CD14-positive monocyte (primary cell): Measurements from ENCODE around the gene TMPRSS11F. TPM values are rescaled to one million over a fixed set of nuclear protein-coding genes. Genes with fewer than 3 reads are reported as not detected.

ENCODE experiments used
- DNase-seq, 3 donors: peaks; one replicate each; pipeline ENCODE4 v3.0.0-alpha.2; 2011 to 2022
- H2AFZ ChIP-seq: 2 replicates; pipeline ENCODE4 v1.6.0; 2012; ENCODE audit warnings: mild to moderate bottlenecking, low read depth, low read length, inconsistent platforms; ENCODE audit not compliant: insufficient read depth, poor library complexity, severe bottlenecking
- H3K27ac ChIP-seq, 2 donors: 1 replicate in 1 of 2; 2 replicates in 1 of 2; pipeline ENCODE4 v1.5.1; 2012 to 2013; ENCODE audit warnings: low read length in 2 of 2, control low read depth in 1 of 2, inconsistent platforms in 1 of 2, low read depth in 1 of 2, mild to moderate bottlenecking in 1 of 2
- H3K27me3 ChIP-seq, 2 donors: one replicate each; pipeline versions ENCODE4 v1.6.0 to v1.6.1; 2011 to 2013; ENCODE audit warnings: low read length in 2 of 2; ENCODE audit not compliant: control insufficient read depth in 2 of 2, insufficient read depth in 2 of 2
- H3K36me3 ChIP-seq, 2 donors: replicated peaks in 1 of 2; 1 replicate in 1 of 2; 2 replicates in 1 of 2; pipeline versions ENCODE4 v1.5.1 to v1.6.1; 2012 to 2013; ENCODE audit warnings: low read length in 2 of 2, control low read depth in 1 of 2, inconsistent platforms in 1 of 2, mild to moderate bottlenecking in 1 of 2; ENCODE audit not compliant: insufficient read depth in 2 of 2, control insufficient read depth in 1 of 2
- H3K4me1 ChIP-seq, 2 donors: 1 replicate in 1 of 2; 2 replicates in 1 of 2; pipeline versions ENCODE4 v1.5.1 to v1.6.1; 2012 to 2013; ENCODE audit warnings: low read length in 2 of 2, control low read depth in 1 of 2, inconsistent platforms in 1 of 2, mild to moderate bottlenecking in 1 of 2, moderate library complexity in 1 of 2; ENCODE audit not compliant: insufficient read depth in 2 of 2, control insufficient read depth in 1 of 2
- H3K4me2 ChIP-seq: replicated peaks from 2 replicates; pipeline ENCODE3; 2012; ENCODE audit warnings: low read length, moderate library complexity, mild to moderate bottlenecking; ENCODE audit not compliant: poor library complexity, severe bottlenecking; ENCODE audit errors: extremely low read depth
- H3K4me3 ChIP-seq, 3 experiments: fragments of 200-600 bp in 1 of 3; sonication (generic) in 1 of 3; replicated peaks in 1 of 3; 1 replicate in 2 of 3; 2 replicates in 1 of 3; pipeline ENCODE4 v1.5.1; 2011 to 2013; ENCODE audit warnings: low read length in 3 of 3, mild to moderate bottlenecking in 3 of 3, control low read depth in 2 of 3, low read depth in 2 of 3, inconsistent platforms in 1 of 3, moderate library complexity in 1 of 3
- H3K79me2 ChIP-seq: 2 replicates; pipeline ENCODE4 v1.6.0; 2012; ENCODE audit warnings: mild to moderate bottlenecking, control low read depth, inconsistent platforms, low read length, moderate library complexity; ENCODE audit not compliant: insufficient read depth
- H3K9ac ChIP-seq: 2 replicates; pipeline ENCODE4 v1.6.0; 2017; ENCODE audit warnings: low read length, mild to moderate bottlenecking; ENCODE audit not compliant: insufficient read depth, poor library complexity, severe bottlenecking
- H3K9me3 ChIP-seq, 2 donors: replicated peaks in 1 of 2; 1 replicate in 1 of 2; 2 replicates in 1 of 2; pipeline versions ENCODE4 v1.5.1 to v1.6.1; 2012 to 2013; ENCODE audit warnings: low read length in 2 of 2, control low read depth in 1 of 2; ENCODE audit not compliant: control insufficient read depth in 1 of 2, insufficient read depth in 1 of 2
- H4K20me1 ChIP-seq: 2 replicates; pipeline ENCODE4 v1.6.0; 2012; ENCODE audit warnings: mild to moderate bottlenecking, low read length, control low read depth, moderate library complexity; ENCODE audit not compliant: insufficient read depth
- H3K27ac Mint-ChIP-seq, 7 donors: one replicate each; pipeline ENCODE4 v1.8.0; 2020; ENCODE audit warnings: mild to moderate bottlenecking in 7 of 7, mixed read lengths in 7 of 7, moderate library complexity in 6 of 7, inconsistent platforms in 2 of 7
- H3K27me3 Mint-ChIP-seq, 3 donors: one replicate each; pipeline ENCODE4 v1.8.0; 2021 to 2022; ENCODE audit warnings: low read depth in 3 of 3, mild to moderate bottlenecking in 3 of 3, mixed read lengths in 3 of 3, moderate library complexity in 3 of 3, inconsistent platforms in 1 of 3
- H3K36me3 Mint-ChIP-seq, 2 donors: one replicate each; pipeline ENCODE4 v1.8.0; 2020; ENCODE audit warnings: mixed read lengths in 2 of 2, inconsistent platforms in 1 of 2, mild to moderate bottlenecking in 1 of 2
- H3K4me1 Mint-ChIP-seq: one replicate; pipeline ENCODE4 v1.8.0; 2020; ENCODE audit warnings: mild to moderate bottlenecking, mixed read lengths
- H3K4me3 Mint-ChIP-seq, 2 donors: one replicate each; pipeline ENCODE4 v1.8.0; 2020; ENCODE audit warnings: mild to moderate bottlenecking in 2 of 2, mixed read lengths in 2 of 2, moderate library complexity in 1 of 2
- H3K9me3 Mint-ChIP-seq, 7 donors: one replicate each; pipeline ENCODE4 v1.8.0; 2020 to 2022; ENCODE audit warnings: mixed read lengths in 7 of 7, mild to moderate bottlenecking in 6 of 7, moderate library complexity in 6 of 7, inconsistent platforms in 2 of 7
- CTCF ChIP-seq: fragments of 200-600 bp; IDR thresholded peaks from one replicate; pipeline ENCODE4 v1.8.0; 2022; ENCODE audit warnings: antibody characterized with exemption, mild to moderate bottlenecking
- WGBS: methylation state at CpG from one replicate; pipeline ENCODE4 v1.1.5; 2013; ENCODE audit warnings: missing lambda C conversion rate; ENCODE audit not compliant: insufficient coverage; 5-methylcytosine and 5-hydroxymethylcytosine counted together
- intact Hi-C, 2 donors: fragments of 100-400 bp; cut with micrococcal nuclease; formaldehyde crosslinking; loops; one replicate each; pipeline versions ENCODE4 v1.15.0 to v1.15.1; 2023
- polyA plus RNA-seq, 3 donors: library from polyadenylated mRNA; depleted of rRNA in 1 of 3; unstranded in 2 of 3; stranded (reverse) in 1 of 3; fragments of 300-500 nt in 2 of 3; fragments of >200 nt in 1 of 3; fragmentation: Illumina TruSeq in 2 of 3; gene quantifications; 1 replicate in 2 of 3; 2 replicates in 1 of 3; pipeline ENCODE4 v1.2.3, GENCODE V29; 2012 to 2021

Gene TMPRSS11F
- polyA plus RNA-seq, 3 donors = not detected

GRCh38 chr4:68070302-68070701 is 59.4 kb downstream of the TMPRSS11F start:
- no peak overlapping the region for H3K27ac Mint-ChIP-seq
- no peaks in the 10 kb centered on the region for H3K4me1 Mint-ChIP-seq
- intact Hi-C loops = no loop called here
- H3K36me3 ChIP-seq = no peaks in the 10 kb centered on the region
- no peak overlapping the region for H3K4me2 ChIP-seq
- no peak for TF ChIP-seq CTCF
- H3K9me3 ChIP-seq = no peaks in the 10 kb centered on the region
- H3K79me2 ChIP-seq = no peaks in the 10 kb centered on the region
- H3K27me3 Mint-ChIP-seq = peaks cover 0 to 4% (median 1%) of the 10 kb centered on the region in 3 donors
- no peak overlapping the region for H2AFZ ChIP-seq
- H3K4me3 Mint-ChIP-seq = no peak overlapping the region
- H3K27ac ChIP-seq = no peak overlapping the region
- DNase-seq = no peak
- no peak overlapping the region for H3K9ac ChIP-seq
- H3K27me3 ChIP-seq = no peaks in the 10 kb centered on the region
- H3K4me1 ChIP-seq = no peaks in the 10 kb centered on the region
- no peaks in the 10 kb centered on the region for H3K36me3 Mint-ChIP-seq
- peaks cover 0 to 2% (median 0%) of the 10 kb centered on the region in 7 donors for H3K9me3 Mint-ChIP-seq
- H4K20me1 ChIP-seq = no peaks in the 10 kb centered on the region
- no peak overlapping the region for H3K4me3 ChIP-seq

- H3K4me3 ChIP-seq = no peak overlapping the region
- no peaks in the 10 kb centered on the region for H3K36me3 ChIP-seq
- intact Hi-C loops = no loop called here
- Mint-ChIP-seq H3K9me3 (peaks cover 0 to 4% (median 2%) of the 10 kb centered on the region in 7 donors), H3K27me3 (peaks cover 0 to 3% (median 1%) of the 10 kb centered on the region in 3 donors), H3K36me3 (no peaks in the 10 kb centered on the region), H3K4me3 (no peak overlapping the region), H3K4me1 (no peaks in the 10 kb centered on the region), H3K27ac (no peak overlapping the region)
- H3K4me2 ChIP-seq = no peak overlapping the region
- H3K27ac ChIP-seq = no peak overlapping the region
- H3K4me1 ChIP-seq = no peaks in the 10 kb centered on the region
- 100% methylated on average over 1 of the region's 8 CpGs for WGBS
- no peak overlapping the region for H3K9ac ChIP-seq
- no peaks in the 10 kb centered on the region for H4K20me1 ChIP-seq
- no peaks in the 10 kb centered on the region for H3K9me3 ChIP-seq
- no peaks in the 10 kb centered on the region for H3K79me2 ChIP-seq
- no peak for TF ChIP-seq CTCF
- H3K27me3 ChIP-seq = no peaks in the 10 kb centered on the region
- no peak overlapping the region for H2AFZ ChIP-seq
- DNase-seq = no peak
These were observed 67.2 kb downstream of the TMPRSS11F start for GRCh38 chr4:68062501-68062900.
